ENCODE data around the gene RAB3GAP2.
"Not testable (repeated sequence)": the region's sequence is repeated elsewhere in the genome, so short reads cannot be mapped to it uniquely, and the experiment has no call there.

RAB3GAP2 gene

DNA sequence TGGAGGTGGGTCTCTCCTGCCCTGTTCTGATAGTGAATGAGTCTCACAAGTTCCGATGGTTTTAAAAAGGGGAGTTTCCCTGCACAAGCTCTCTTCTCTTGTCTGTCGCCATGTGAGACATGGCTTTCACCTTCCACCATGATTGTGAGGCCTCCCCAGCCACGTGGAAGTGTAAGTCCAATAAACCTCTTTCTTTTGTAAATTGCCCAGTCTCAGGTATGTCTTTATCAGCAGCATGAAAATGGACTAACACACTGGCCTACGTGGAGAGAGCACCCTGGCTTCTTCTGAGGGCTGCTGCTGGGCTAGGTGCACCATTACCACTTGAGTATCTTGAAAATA, 51.6 kb downstream of the RAB3GAP2 start:
- not testable (repeated sequence) for H3K4me1 Mint-ChIP-seq, H3K9me3 Mint-ChIP-seq, DNase-seq, H3K27ac Mint-ChIP-seq, H3K4me3 Mint-ChIP-seq, H3K36me3 Mint-ChIP-seq, H3K27me3 Mint-ChIP-seq
- CTCF ChIA-PET, result interaction anchor here (0.7 to 2.4 kb wide), 3 partner anchors 10 to 605 kb away, joined by 3 to 8 read pairs (median 3); no protein-coding TSS in a partner anchor

DNA sequence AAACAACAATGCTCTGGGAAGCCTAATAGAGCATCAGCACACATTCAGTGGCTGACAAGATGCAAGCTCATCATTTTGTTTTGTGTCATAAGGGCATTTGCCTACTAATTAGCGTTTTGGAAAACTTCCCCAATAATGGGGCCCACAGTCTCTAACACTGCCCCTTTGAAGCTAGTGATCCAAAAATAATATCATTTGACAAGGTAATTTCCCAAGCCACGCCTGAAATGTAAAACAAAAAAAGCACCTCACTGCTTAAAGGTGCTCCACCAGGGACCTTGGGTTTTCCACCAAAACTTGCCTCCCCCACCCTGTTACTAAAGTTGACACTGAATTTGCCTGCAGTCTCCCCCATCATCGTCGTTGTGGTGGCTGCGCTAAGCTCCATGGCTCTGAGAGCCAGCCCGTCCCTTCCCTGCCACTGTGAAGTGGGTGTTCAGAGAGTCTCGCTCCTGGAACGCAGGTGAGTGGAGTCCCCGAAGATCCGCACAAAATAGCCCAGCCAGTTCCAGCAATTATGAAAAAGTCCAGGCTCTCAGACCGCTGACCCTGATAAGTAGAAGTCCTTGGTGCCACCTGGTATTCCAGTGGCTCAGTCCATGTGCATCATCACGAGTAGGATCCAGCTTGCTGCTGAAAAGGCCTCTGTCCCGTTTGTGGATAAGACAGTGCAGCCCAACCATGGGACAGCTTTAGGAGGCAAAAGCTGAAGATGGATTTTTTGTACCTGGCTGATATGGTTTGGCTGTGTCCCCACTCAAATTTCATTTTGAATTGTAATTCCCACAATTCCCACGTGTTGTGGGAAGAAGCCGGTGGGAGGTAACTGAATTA, 52.2 kb downstream of the RAB3GAP2 start:
- Mint-ChIP-seq H3K4me1 (peaks cover 4% of the 10 kb centered on the region), H3K27ac (no peak overlapping the region), H3K4me3 (no peak overlapping the region), H3K9me3 (no peaks in the 10 kb centered on the region), H3K27me3 (no peaks in the 10 kb centered on the region), H3K36me3 (peaks cover 3% of the 10 kb centered on the region)
- no peak for DNase-seq
- CTCF ChIA-PET, result interaction anchor here (1.4 to 2.4 kb wide), 2 partner anchors 10 to 513 kb away, joined by 3 to 8 read pairs; no protein-coding TSS in a partner anchor

DNA sequence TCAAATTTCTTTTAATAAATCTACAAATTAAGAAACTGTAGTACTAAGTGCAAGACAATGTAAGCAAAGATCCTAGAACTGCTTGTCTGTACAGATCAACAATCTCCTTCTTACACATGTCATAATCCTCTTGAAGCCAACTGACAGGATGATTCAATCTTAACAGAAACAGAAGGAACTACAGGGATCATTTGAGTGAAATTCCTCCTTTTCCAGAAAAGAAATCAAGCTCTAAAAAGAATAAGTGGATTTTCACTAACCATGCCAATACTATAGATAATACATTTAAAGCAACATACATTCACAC, 53.2 kb downstream of the RAB3GAP2 start:
- Mint-ChIP-seq H3K4me1 (peaks cover 3% of the 10 kb centered on the region), H3K27ac (no peak overlapping the region), H3K4me3 (no peak overlapping the region), H3K27me3 (no peaks in the 10 kb centered on the region), H3K9me3 (no peaks in the 10 kb centered on the region), H3K36me3 (peaks cover 3% of the 10 kb centered on the region)
- CTCF ChIA-PET, result interaction anchor here (1.0 to 2.4 kb wide), 4 partner anchors 11 to 150 kb away, joined by 3 to 8 read pairs (median 4); no protein-coding TSS in a partner anchor
- DNase-seq, result no peak

DNA sequence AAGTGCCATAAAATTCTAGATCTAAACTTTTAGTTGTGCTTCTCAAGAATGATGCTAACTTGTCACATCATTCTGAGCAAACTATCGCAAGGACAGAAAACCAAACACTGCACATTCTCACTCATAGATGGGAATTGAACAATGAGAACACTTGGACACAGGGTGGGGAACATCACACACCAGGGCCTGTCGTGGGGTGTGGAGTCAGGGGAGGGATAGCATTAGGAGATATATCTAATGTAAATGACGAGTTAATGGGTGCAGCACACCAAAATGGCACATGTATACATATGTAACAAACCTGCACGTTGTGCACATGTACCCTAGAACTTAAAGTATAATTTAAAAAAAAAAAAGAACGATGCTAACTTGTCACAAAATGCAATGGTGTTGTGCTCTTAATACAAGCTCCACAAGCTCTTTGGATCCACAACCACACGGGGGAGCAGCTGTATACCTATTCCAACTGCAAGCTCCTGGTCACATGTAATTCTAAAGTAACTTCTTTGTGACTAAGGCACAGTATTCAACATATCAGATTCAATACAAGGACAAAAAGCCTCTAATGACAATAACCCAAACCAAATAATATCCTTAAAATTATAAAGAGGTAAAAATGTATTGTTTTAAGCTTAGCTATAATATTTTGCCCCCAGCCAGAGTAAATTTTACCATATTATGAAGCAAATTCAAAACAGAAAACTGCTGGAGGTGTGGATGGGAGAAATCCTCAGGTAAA, 53.7 kb downstream of the RAB3GAP2 start:
- CTCF ChIA-PET, result interaction anchor here (0.7 to 2.4 kb wide), 6 partner anchors 12 to 558 kb away, joined by 3 to 8 read pairs (median 3); no protein-coding TSS in a partner anchor
- H3K4me3 Mint-ChIP-seq, H3K9me3 Mint-ChIP-seq, H3K36me3 Mint-ChIP-seq, H3K4me1 Mint-ChIP-seq, H3K27me3 Mint-ChIP-seq, H3K27ac Mint-ChIP-seq: not testable (repeated sequence)
- peak; percentile 56 for DNase-seq

DNA sequence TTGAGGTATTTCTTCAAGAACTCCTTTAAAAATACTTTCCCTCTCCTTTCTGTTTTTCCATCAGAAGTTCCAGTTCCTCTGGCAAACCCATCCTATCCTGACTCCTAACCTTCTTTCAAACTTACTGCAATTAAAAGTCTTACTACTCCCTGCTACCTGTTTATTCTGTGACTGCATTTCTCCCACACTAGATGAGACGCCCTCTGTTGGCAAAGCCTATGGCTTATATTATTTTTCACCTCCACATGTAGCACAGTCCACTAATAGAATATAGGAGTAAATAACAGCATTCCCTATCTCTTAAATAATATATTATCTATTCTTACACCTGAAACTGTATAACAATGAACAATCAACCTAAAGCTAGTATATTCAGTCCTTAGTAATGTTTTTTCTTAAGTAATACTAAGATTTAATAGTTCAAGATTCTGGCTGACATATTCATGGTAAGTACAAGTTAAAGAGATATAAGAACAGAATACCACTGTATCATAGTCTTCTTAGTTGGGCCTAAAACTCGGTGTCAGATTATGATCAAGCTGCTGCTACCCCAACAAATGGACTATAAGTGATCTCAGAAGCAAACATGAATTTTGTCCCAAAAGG, 54.8 kb downstream of the RAB3GAP2 start:
- H3K4me3 Mint-ChIP-seq, result no peak overlapping the region
- peaks cover 9% of the 10 kb centered on the region for H3K36me3 Mint-ChIP-seq
- CTCF ChIA-PET, result interaction anchor here (0.8 to 1.6 kb wide), 2 partner anchors 30 to 80 kb away, joined by 3 to 4 read pairs; no protein-coding TSS in a partner anchor
- peaks cover 2% of the 10 kb centered on the region for H3K4me1 Mint-ChIP-seq
- no peak overlapping the region for H3K27ac Mint-ChIP-seq
- H3K27me3 Mint-ChIP-seq, result no peaks in the 10 kb centered on the region
- DNase-seq, result peak; percentile 21
- H3K9me3 Mint-ChIP-seq, result no peaks in the 10 kb centered on the region

DNA sequence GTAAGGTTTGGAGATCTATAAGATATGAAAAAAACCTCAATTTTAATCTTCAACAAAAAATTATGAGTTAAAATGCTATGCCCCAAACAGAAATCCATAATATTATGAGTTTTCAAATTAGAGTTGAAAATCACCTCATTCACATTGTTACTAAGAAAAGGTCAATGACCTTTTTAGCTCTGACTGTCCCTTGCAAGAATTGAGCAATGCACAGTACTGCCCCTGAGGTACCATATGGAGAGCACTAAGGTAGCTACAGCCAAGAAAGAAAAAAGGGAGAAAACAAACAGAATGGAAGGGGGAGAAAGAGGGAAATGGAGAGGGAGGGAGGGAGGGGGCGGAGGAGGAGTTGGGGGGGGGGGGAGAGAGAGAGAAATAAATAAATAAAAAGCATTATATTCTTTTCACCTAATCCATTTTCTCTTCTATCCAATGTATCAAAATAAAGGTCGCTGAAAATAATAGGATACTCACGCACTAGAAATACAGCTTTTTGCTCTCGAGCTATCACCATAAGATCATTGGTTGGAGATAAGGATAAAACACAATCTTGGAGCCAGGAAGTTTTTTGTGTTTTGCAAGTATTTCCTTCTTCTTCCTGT, 58.8 kb downstream of the RAB3GAP2 start:
- CTCF ChIA-PET, result interaction anchor here (1.4 kb wide), 1 partner anchor 26 kb away, joined by 3 read pairs; no protein-coding TSS in a partner anchor
- H3K4me1 Mint-ChIP-seq, result no peaks in the 10 kb centered on the region
- no peaks in the 10 kb centered on the region for H3K9me3 Mint-ChIP-seq
- no peak for DNase-seq
- no peak overlapping the region for H3K27ac Mint-ChIP-seq
- peaks cover 33% of the 10 kb centered on the region for H3K36me3 Mint-ChIP-seq
- no peak overlapping the region for H3K4me3 Mint-ChIP-seq
- no peaks in the 10 kb centered on the region for H3K27me3 Mint-ChIP-seq

DNA sequence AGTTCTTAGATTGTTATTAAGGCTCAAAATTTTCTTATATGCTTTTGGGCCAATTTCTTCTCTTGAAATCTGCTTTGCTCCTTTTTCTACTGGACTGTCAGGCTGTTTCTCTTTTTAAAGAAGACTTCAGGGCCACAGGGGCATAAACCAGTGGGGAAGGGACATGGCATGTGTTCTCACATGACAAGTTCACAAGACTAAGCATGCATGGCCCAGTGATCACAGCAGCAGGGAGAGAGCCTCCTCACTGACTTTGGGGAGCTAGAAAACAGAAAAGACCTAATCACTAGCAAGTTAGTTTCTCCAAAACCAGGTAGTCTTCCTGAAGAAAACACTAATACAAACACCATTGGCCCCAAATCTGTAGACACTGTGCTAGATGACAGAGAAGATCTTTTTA, 64.8 kb downstream of the RAB3GAP2 start:
- Mint-ChIP-seq H3K4me1 (no peaks in the 10 kb centered on the region), H3K4me3 (no peak overlapping the region), H3K27ac (no peak overlapping the region), H3K36me3 (peaks cover 57% of the 10 kb centered on the region), H3K9me3 (no peaks in the 10 kb centered on the region), H3K27me3 (no peaks in the 10 kb centered on the region)
- no peak for DNase-seq
- CTCF ChIA-PET, result interaction anchor here (0.6 kb wide), 1 partner anchor 17 kb away, joined by 3 read pairs; no protein-coding TSS in a partner anchor

DNA sequence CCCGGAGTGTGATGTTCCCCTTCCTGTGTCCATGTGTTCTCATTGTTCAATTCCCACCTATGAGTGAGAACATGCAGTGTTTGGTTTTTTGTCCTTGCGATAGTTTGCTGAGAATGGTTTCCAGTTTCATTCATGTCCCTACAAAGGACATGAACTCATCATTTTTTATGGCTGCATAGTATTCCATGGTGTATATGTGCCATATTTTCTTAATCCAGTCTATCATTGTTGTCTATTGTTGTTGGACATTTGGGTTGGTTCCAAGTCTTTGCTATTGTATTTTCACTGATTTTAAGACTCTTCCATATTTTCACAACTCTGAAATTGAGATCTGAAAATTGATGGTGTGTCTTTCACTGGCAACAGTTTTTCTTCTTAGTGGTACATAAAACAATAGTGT, 67.5 kb downstream of the RAB3GAP2 start:
- CTCF ChIA-PET, result interaction anchor here (0.6 kb wide), 1 partner anchor 14 kb away, joined by 3 read pairs; no protein-coding TSS in a partner anchor
- H3K36me3 Mint-ChIP-seq, result peaks cover 38% of the 10 kb centered on the region
- H3K27ac Mint-ChIP-seq, H3K9me3 Mint-ChIP-seq, H3K4me1 Mint-ChIP-seq, H3K4me3 Mint-ChIP-seq, DNase-seq, H3K27me3 Mint-ChIP-seq: not testable (repeated sequence)

DNA sequence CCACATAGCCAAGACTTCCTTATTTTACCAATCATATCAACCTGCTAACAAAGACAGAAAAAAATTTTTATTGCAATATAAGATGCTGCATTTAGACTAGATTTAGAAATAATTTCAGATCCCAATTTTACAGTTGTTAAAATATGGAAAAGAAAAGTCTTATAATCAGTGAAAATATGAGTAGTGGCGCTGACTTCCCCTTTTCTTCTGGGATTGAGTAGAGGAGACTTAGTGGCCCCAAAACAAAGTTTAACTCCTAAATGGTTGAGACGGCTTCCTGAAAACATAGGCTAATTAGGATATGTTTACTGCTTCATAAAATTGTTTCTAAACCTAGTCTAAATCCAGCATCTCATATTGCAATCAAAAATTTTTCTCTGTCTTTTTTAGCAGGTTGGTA, 68.4 kb downstream of the RAB3GAP2 start:
- H3K27me3 Mint-ChIP-seq, result no peaks in the 10 kb centered on the region
- no peaks in the 10 kb centered on the region for H3K9me3 Mint-ChIP-seq
- no peak overlapping the region for H3K4me3 Mint-ChIP-seq
- DNase-seq, result no peak
- no peak overlapping the region for H3K27ac Mint-ChIP-seq
- H3K36me3 Mint-ChIP-seq, result peaks cover 30% of the 10 kb centered on the region
- H3K4me1 Mint-ChIP-seq, result no peaks in the 10 kb centered on the region
- CTCF ChIA-PET, result no interaction called here

DNA sequence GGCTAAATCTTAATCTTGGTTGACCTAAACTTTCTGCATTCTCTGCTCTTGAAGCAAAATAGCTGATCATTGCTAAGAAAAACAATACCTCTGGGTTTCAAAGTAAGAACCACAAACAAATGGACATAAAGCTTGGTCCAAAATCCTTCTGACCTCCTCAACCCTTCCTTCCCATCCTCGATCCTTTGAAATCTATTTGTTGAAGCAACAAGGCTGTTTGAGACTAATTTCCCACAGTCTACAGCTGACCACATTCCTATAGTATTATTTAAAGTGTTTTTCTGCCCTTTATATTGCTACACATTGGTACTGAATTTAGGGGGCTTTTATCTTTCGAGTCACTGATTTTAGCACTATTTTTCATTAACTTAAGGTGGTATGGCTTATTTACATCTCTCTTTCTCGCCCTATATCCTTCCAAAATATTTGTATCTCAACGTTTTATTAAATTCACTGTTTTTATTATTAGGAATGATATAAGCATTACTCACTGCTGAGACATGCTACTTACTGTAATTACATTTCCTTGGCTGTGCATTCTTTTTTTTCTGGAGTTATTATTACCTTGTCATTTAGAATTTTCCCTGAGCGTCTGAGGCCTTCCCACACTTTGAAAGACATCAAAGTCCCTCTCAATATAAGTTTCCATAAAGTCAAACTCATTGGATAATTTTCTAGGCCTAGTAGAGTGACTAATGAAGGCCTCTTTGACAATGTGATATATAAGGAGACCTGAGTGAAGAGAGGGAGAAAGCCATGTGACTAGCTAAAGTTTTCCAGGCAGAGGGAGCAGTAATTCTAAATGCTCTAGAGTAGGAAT, 73.9 kb downstream of the RAB3GAP2 start:
- Mint-ChIP-seq H3K27ac (no peak overlapping the region), H3K4me3 (no peak overlapping the region), H3K4me1 (no peaks in the 10 kb centered on the region), H3K9me3 (no peaks in the 10 kb centered on the region), H3K27me3 (no peaks in the 10 kb centered on the region), H3K36me3 (peaks cover 3% of the 10 kb centered on the region)
- CTCF ChIA-PET, result interaction anchor here (3.3 kb wide), 1 partner anchor 8 kb away, joined by 11 read pairs; no protein-coding TSS in a partner anchor
- no peak for DNase-seq

DNA sequence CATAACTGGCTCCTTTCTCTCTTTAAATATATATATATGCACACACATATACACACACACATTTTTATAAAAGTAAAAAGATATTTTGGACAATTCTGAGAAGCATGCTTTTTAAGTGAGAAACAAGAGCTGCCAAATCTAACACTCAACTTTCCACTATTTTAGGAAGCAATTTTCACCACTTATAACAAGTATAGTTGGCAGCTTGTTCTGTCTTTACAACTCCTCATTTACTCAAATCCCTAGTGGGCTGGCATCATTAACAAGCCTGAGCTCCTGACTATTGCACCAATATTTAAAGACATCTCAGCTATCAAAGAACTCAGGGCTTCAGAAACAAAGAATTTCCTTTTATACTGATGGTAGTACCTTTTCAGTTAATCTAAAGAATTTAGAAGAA, 76.6 kb downstream of the RAB3GAP2 start:
- Mint-ChIP-seq H3K36me3 (peaks cover 20% of the 10 kb centered on the region), H3K4me1 (no peaks in the 10 kb centered on the region), H3K27ac (no peak overlapping the region), H3K4me3 (no peak overlapping the region), H3K27me3 (no peaks in the 10 kb centered on the region), H3K9me3 (no peaks in the 10 kb centered on the region)
- CTCF ChIA-PET, result no interaction called here
- DNase-seq, result no peak

DNA sequence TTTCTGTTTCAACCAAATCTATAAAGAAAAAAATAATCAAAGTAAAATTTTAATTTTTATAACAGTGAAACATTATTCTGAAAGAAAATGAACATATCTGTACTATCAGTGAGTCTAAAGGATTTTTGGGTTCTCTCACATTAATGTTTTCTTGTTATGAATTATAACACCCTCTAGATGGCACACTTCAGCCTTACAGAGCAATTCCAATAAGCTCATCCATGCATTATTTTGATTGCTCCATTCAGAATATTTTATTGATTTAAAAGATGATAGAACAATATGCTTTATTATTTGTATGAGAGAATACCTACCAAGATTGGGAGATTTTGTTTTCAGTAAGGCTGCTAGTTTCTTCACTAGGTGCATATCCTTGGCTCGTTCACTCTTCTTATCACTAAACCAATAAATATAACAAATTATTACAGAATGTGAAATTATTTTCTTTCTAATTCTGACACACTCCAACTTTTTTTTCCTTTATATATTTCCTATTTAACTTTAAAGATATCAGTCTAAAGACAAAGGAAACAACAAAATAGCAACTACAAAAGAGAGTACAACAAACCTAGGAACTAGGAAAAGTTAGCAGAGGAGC, 82.4 kb downstream of the RAB3GAP2 start:
- no peak overlapping the region for H3K27ac Mint-ChIP-seq
- DNase-seq, result no peak
- H3K4me1 Mint-ChIP-seq, result no peaks in the 10 kb centered on the region
- CTCF ChIA-PET, result interaction anchor here (1.0 to 3.1 kb wide), 6 partner anchors 9 to 586 kb away, joined by 3 to 11 read pairs (median 4); no protein-coding TSS in a partner anchor
- no peaks in the 10 kb centered on the region for H3K9me3 Mint-ChIP-seq
- no peak overlapping the region for H3K4me3 Mint-ChIP-seq
- peaks cover 37% of the 10 kb centered on the region for H3K36me3 Mint-ChIP-seq
- no peaks in the 10 kb centered on the region for H3K27me3 Mint-ChIP-seq

DNA sequence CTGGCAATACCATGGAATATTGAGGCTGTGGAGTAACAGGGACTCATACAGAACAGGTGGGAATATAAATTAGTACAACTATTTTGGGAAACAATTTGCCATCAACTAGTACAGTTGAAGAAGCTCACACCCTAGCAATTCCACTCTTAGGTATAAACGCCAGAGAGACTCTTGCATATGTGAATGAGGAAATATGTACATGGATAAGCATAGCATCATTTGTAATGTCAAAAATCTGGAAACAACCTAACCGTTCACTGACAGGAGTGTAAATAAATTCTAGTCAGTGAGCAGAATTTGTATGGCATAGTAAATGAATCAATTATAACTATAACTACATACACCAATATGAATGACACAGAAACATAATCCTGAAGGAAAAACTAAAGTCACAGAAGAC, 83.7 kb downstream of the RAB3GAP2 start:
- H3K27ac Mint-ChIP-seq, result no peak overlapping the region
- H3K36me3 Mint-ChIP-seq, result peaks cover 34% of the 10 kb centered on the region
- H3K4me1 Mint-ChIP-seq, result no peaks in the 10 kb centered on the region
- no peak overlapping the region for H3K4me3 Mint-ChIP-seq
- CTCF ChIA-PET, result interaction anchor here (0.8 to 1.5 kb wide), 2 partner anchors 25 to 30 kb away, joined by 3 read pairs; no protein-coding TSS in a partner anchor
- DNase-seq, result no peak
- H3K27me3 Mint-ChIP-seq, result no peaks in the 10 kb centered on the region
- no peaks in the 10 kb centered on the region for H3K9me3 Mint-ChIP-seq
